GF-D8 (cell line): ENCODE results near the gene C11orf91.
"Not testable (repeated sequence)": the region's sequence is repeated elsewhere in the genome, so short reads cannot be mapped to it uniquely, and the experiment has no call there.

Experiments used
- DNase-seq: peaks from one replicate; lab custom pipeline; 2025; lab: John Stamatoyannopoulos, UW

Gene C11orf91

GRCh38 chr11:33700502-33701271 lies at the start of gene C11orf91:
Gene C11orf91, minus strand, starts transcription at chr11:33700826. Its CDS starts 86 bp downstream, at chr11:33700740.
- peak; percentile 7 for DNase-seq

- no peak for DNase-seq
Observed at GRCh38 chr11:33747979-33748378, 47.4 kb upstream of the C11orf91 start.

GRCh38 chr11:33743291-33743690 lies 42.7 kb upstream of the C11orf91 start:
- no peak for DNase-seq

- no peak for DNase-seq
Observed at GRCh38 chr11:33742249-33742851, 41.7 kb upstream of the C11orf91 start.

GRCh38 chr11:33741806-33742205 lies 41.2 kb upstream of the C11orf91 start:
- no peak for DNase-seq

GRCh38 chr11:33737362-33737821 lies 36.8 kb upstream of the C11orf91 start:
- DNase-seq, result no peak

GRCh38 chr11:33736148-33736812 lies 35.7 kb upstream of the C11orf91 start, which contains the start of gene CD59:
Gene CD59, minus strand, starts transcription at chr11:33736423. Its CDS starts 13,978 bp downstream, at chr11:33722445.
- peak; percentile 54 for DNase-seq

GRCh38 chr11:33735271-33736147 lies 34.9 kb upstream of the C11orf91 start:
- peak; percentile 11 for DNase-seq

GRCh38 chr11:33734441-33735270 lies 34.0 kb upstream of the C11orf91 start:
- no peak for DNase-seq

- no peak for DNase-seq
Observed at GRCh38 chr11:33733980-33734379, 33.4 kb upstream of the C11orf91 start.

GRCh38 chr11:33731723-33732531 lies 31.3 kb upstream of the C11orf91 start:
- peak; percentile 64 for DNase-seq

- DNase-seq, result no peak
Observed at GRCh38 chr11:33730716-33731115, 30.1 kb upstream of the C11orf91 start.

- DNase-seq, result not testable (repeated sequence)
Observed at GRCh38 chr11:33729072-33729664, 28.5 kb upstream of the C11orf91 start.

GRCh38 chr11:33727539-33727938 lies 26.9 kb upstream of the C11orf91 start:
- not testable (repeated sequence) for DNase-seq

- DNase-seq, result no peak
Observed at GRCh38 chr11:33725496-33725895, 24.9 kb upstream of the C11orf91 start.

- no peak for DNase-seq
Observed at GRCh38 chr11:33724644-33725035, 24.0 kb upstream of the C11orf91 start.

- peak; percentile 24 for DNase-seq
Observed at GRCh38 chr11:33723238-33723881, 22.7 kb upstream of the C11orf91 start.

GRCh38 chr11:33722590-33723234 lies 22.1 kb upstream of the C11orf91 start:
- no peak for DNase-seq

GRCh38 chr11:33721984-33722383 lies 21.4 kb upstream of the C11orf91 start:
- DNase-seq, result no peak
